Panc1 (cell line): Measurements from ENCODE around the gene CLK3. TPM values are rescaled to one million over a fixed set of nuclear protein-coding genes. Genes with fewer than 3 reads are reported as not detected.

Experiments used
- ATAC-seq: fragments of 200-7000 bp; cut with Tn5 transposase; 2 replicates; pipeline ENCODE4 v1.9.1; 2020; ENCODE audit warnings: mild to moderate bottlenecking, moderate library complexity
- BruUV-seq: library from RNA; stranded (reverse); fragments of 400-500 nt; replicated peaks from 2 replicates; lab custom pipeline; 2021; lab: Mats Ljungman, UMichigan
- CTCF ChIA-PET: fragments of 300-600 bp; sonication (Branson Sonifier 250); formaldehyde crosslinking; loops from one replicate; lab custom pipeline; 2022; ENCODE audit warnings: antibody characterized with exemption; lab: Charles Lee
- POLR2A ChIA-PET: fragments of 300-600 bp; sonication (Branson Sonifier 250); formaldehyde crosslinking; loops from one replicate; lab custom pipeline; 2022; ENCODE audit warnings: antibody characterized with exemption; lab: Charles Lee
- DNase-seq: peaks from one replicate; pipeline ENCODE4 v3.0.0-alpha.2; 2010; ENCODE audit warnings: low read depth, low spot score
- H3K27ac ChIP-seq: 2 replicates; pipeline ENCODE4 v1.5.1; 2011; ENCODE audit warnings: mild to moderate bottlenecking, low read length, inconsistent platforms
- H3K27me3 ChIP-seq: fragments of 200-500 bp; sonication (Bioruptor generic); 2 replicates; pipeline ENCODE4 v1.6.0; 2014; ENCODE audit warnings: low read length, inconsistent platforms; ENCODE audit not compliant: control insufficient read depth, insufficient read depth
- H3K36me3 ChIP-seq: fragments of 200-500 bp; sonication (Bioruptor generic); 2 replicates; pipeline ENCODE4 v1.5.1; 2014; ENCODE audit warnings: inconsistent platforms, mild to moderate bottlenecking, low read length, moderate library complexity; ENCODE audit not compliant: control insufficient read depth, insufficient read depth
- H3K4me1 ChIP-seq: 2 replicates; pipeline ENCODE4 v1.5.1; 2011; ENCODE audit warnings: inconsistent platforms, mild to moderate bottlenecking, low read length, moderate library complexity; ENCODE audit not compliant: control insufficient read depth, insufficient read depth
- H3K4me3 ChIP-seq, 2 experiments: 2 replicates each; pipeline ENCODE4 v1.5.1; 2011 to 2012; ENCODE audit warnings: low read depth in 2 of 2, low read length in 2 of 2, mild to moderate bottlenecking in 2 of 2, inconsistent platforms in 1 of 2, moderate library complexity in 1 of 2
- H3K9me3 ChIP-seq: fragments of 200-500 bp; sonication (Bioruptor generic); 2 replicates; pipeline ENCODE4 v1.5.1; 2014; ENCODE audit warnings: low read depth, mild to moderate bottlenecking, inconsistent platforms, low read length, moderate library complexity; ENCODE audit not compliant: control insufficient read depth, insufficient read depth
- POLR2AphosphoS5 ChIP-seq: IDR thresholded peaks from 2 replicates; pipeline ENCODE4 v1.6.1; 2012; ENCODE audit warnings: mild to moderate bottlenecking, low read depth, low read length, moderate library complexity
- SIN3A ChIP-seq: IDR thresholded peaks from 2 replicates; pipeline ENCODE4 v1.6.1; 2012; ENCODE audit warnings: low read depth, mild to moderate bottlenecking, low read length, moderate library complexity, borderline replicate concordance; ENCODE audit not compliant: insufficient read depth
- TCF7L2 ChIP-seq: IDR thresholded peaks from 2 replicates; pipeline ENCODE4 v1.6.1; 2011; ENCODE audit warnings: mild to moderate bottlenecking, low read depth, low read length, inconsistent platforms
- in situ Hi-C: cut with HindIII; loops from 2 replicates; pipeline ENCODE4 v1.10.0; 2016; ENCODE audit warnings: low sequenced_read_pairs, low pct_unique_long_range_greater_than_20kb
- intact Hi-C: fragments of 100-400 bp; cut with micrococcal nuclease; formaldehyde crosslinking; loops from one replicate; pipeline ENCODE4 v1.10.0; 2022; ENCODE audit not compliant: unreplicated experiment
- total RNA-seq: library from RNA; stranded (reverse); gene quantifications from one replicate; pipeline ENCODE4 v1.2.1, GENCODE V29; 2021; ENCODE audit not compliant: unreplicated experiment
- TF ChIP-seq, protein P1 (sequence below): fragments of 450-650 bp; IDR thresholded peaks from 2 replicates; pipeline ENCODE4 v1.5.1; 2017; ENCODE audit warnings: mild to moderate bottlenecking
- TF ChIP-seq, protein P2 (sequence below), 2 experiments: IDR thresholded peaks; 2 replicates each; pipeline ENCODE4 v1.6.1; 2011 to 2012; ENCODE audit warnings: low read depth in 2 of 2, control low read depth in 1 of 2, low read length in 1 of 2, mild to moderate bottlenecking in 1 of 2, moderate library complexity in 1 of 2; ENCODE audit not compliant: insufficient read depth in 1 of 2

CLK3 gene
- total RNA-seq, 1 experiment from 2014 or later: 69.8 TPM

DNA sequence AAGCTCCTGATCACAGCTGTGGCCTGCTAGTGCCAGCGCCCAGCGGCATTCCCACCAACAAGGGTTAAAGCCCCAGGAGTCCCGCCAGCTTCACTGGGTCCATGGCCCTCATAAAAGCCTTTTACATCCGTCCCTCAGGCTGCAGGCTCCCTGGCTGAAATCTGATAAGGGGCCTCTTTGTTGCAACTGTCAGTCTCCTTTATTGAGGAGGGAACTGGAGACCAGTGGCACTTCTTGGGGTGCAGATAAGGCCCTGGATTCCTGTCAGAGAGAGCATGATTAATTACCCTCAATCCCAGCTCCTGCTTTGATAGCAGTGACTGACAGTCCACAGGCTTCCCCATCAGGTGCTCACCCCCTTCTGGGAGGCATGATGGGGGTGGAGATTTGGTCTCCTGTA lies 30.9 kb upstream of the CLK3 start:
- no TSS peak for BruUV-seq
- H3K4me3 ChIP-seq: no peak overlapping the region
- no peak for TF ChIP-seq TCF7L2
- TF ChIP-seq POLR2AphosphoS5: no peak
- no peak for TF ChIP-seq SIN3A
- TF ChIP-seq, protein P1, sequence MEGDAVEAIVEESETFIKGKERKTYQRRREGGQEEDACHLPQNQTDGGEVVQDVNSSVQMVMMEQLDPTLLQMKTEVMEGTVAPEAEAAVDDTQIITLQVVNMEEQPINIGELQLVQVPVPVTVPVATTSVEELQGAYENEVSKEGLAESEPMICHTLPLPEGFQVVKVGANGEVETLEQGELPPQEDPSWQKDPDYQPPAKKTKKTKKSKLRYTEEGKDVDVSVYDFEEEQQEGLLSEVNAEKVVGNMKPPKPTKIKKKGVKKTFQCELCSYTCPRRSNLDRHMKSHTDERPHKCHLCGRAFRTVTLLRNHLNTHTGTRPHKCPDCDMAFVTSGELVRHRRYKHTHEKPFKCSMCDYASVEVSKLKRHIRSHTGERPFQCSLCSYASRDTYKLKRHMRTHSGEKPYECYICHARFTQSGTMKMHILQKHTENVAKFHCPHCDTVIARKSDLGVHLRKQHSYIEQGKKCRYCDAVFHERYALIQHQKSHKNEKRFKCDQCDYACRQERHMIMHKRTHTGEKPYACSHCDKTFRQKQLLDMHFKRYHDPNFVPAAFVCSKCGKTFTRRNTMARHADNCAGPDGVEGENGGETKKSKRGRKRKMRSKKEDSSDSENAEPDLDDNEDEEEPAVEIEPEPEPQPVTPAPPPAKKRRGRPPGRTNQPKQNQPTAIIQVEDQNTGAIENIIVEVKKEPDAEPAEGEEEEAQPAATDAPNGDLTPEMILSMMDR: no peak
- TF ChIP-seq, protein P2, sequence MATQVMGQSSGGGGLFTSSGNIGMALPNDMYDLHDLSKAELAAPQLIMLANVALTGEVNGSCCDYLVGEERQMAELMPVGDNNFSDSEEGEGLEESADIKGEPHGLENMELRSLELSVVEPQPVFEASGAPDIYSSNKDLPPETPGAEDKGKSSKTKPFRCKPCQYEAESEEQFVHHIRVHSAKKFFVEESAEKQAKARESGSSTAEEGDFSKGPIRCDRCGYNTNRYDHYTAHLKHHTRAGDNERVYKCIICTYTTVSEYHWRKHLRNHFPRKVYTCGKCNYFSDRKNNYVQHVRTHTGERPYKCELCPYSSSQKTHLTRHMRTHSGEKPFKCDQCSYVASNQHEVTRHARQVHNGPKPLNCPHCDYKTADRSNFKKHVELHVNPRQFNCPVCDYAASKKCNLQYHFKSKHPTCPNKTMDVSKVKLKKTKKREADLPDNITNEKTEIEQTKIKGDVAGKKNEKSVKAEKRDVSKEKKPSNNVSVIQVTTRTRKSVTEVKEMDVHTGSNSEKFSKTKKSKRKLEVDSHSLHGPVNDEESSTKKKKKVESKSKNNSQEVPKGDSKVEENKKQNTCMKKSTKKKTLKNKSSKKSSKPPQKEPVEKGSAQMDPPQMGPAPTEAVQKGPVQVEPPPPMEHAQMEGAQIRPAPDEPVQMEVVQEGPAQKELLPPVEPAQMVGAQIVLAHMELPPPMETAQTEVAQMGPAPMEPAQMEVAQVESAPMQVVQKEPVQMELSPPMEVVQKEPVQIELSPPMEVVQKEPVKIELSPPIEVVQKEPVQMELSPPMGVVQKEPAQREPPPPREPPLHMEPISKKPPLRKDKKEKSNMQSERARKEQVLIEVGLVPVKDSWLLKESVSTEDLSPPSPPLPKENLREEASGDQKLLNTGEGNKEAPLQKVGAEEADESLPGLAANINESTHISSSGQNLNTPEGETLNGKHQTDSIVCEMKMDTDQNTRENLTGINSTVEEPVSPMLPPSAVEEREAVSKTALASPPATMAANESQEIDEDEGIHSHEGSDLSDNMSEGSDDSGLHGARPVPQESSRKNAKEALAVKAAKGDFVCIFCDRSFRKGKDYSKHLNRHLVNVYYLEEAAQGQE (IDR thresholded peaks at IDR 0.05; ENCODE audit: insufficient read depth in 1 of 2, low read depth in 2 of 2, low read length in 1 of 2): no peak
- intact Hi-C loops: no loop called here
- H3K4me1 ChIP-seq: no peaks in the 10 kb centered on the region; the same call in 1 of the 2 replicates
- H3K27ac ChIP-seq: no peak overlapping the region
- in situ Hi-C loops: no loop called here
- H3K27me3 ChIP-seq: no peaks in the 10 kb centered on the region
- peaks cover 5% of the 10 kb centered on the region for H3K36me3 ChIP-seq
- ATAC-seq (no peak), DNase-seq (no peak)
- H3K9me3 ChIP-seq: no peaks in the 10 kb centered on the region
- ChIA-PET POLR2A (no interaction called here), CTCF (no interaction called here)

DNA sequence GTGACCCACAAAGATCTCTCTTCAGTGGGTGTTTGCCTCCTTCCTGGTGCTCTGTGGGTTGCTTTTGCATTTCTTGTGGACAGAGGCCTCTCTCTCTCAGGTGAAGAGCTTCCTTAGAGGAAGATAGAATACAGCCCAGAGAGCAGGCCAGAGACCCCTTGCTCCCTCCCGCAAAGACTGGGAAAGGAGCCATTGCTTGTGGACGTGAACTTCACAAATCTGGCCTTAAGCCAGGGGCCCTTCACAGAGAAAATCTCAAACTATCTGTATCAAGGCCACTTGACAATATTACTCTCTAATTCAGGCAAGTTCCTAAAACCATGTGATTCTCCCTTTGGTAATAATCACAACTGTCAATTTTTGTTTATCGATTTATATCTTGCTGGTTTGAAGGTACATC lies 30.4 kb upstream of the CLK3 start:
- Histone ChIP-seq H3K4me1 (no peaks in the 10 kb centered on the region; the same call in 1 of the 2 replicates), H3K27me3 (no peaks in the 10 kb centered on the region), H3K9me3 (no peaks in the 10 kb centered on the region), H3K36me3 (peaks cover 6% of the 10 kb centered on the region), H3K4me3 (no peak overlapping the region), H3K27ac (no peak overlapping the region)
- POLR2A ChIA-PET: no interaction called here
- intact Hi-C loops: no loop called here
- ATAC-seq: no peak
- TF ChIP-seq SIN3A: no peak
- TF ChIP-seq TCF7L2: no peak
- no peak for TF ChIP-seq POLR2AphosphoS5
- TF ChIP-seq, protein P1: no peak
- TF ChIP-seq, protein P2 (IDR thresholded peaks at IDR 0.05; ENCODE audit: insufficient read depth in 1 of 2, low read depth in 2 of 2, low read length in 1 of 2): no peak
- no peak for DNase-seq
- BruUV-seq: no TSS peak
- in situ Hi-C loops: no loop called here
- CTCF ChIA-PET: no interaction called here
